Measurements from ENCODE around the gene DOHH.
"Not testable (repeated sequence)": the region's sequence is repeated elsewhere in the genome, so short reads cannot be mapped to it uniquely, and the experiment has no call there.

Gene DOHH

GRCh38 chr19:3451451-3451866 lies 49.0 kb downstream of the DOHH start:
- no CpG with 5 or more reads among the region's 10 CpGs for WGBS (ENCODE audit: extremely low coverage, insufficient coverage, insufficient read length)
- Histone ChIP-seq H4K8ac (ENCODE audit: low read depth, low read length) (no peak overlapping the region), H3K27ac (ENCODE audit: low read depth, low read length) (peak overlapping the region; percentile 27), H2BK120ac (ENCODE audit: insufficient read depth, low read length, poor library complexity) (no peak overlapping the region), H3K4ac (ENCODE audit: low read depth, low read length) (no peak overlapping the region), H3K4me1 (ENCODE audit: control insufficient read depth in 1 of 2, insufficient read depth in 2 of 2, low read length in 2 of 2) (peaks cover 0 to 12% of the 10 kb centered on the region in 2 experiments), H3K18ac (ENCODE audit: low read length) (no peak overlapping the region), H2AK5ac (ENCODE audit: low read length) (no peak overlapping the region), H3K23ac (ENCODE audit: low read length) (no peak overlapping the region), H3K9me3 (ENCODE audit: insufficient read depth, low read depth, low read length) (no peaks in the 10 kb centered on the region), H3K79me1 (ENCODE audit: low read length) (no peaks in the 10 kb centered on the region), H2BK5ac (ENCODE audit: low read depth, low read length, poor library complexity) (no peak overlapping the region), H3K14ac (ENCODE audit: low read length) (no peak overlapping the region), H2BK12ac (ENCODE audit: low read length) (no peak overlapping the region), H3K9ac (ENCODE audit: low read length) (no peak overlapping the region), H2AFZ (ENCODE audit: insufficient read depth, low read length, poor library complexity) (no peak overlapping the region), H3K4me3 (ENCODE audit: low read depth, low read length) (no peak overlapping the region), H4K12ac (ENCODE audit: low read depth, low read length) (no peak overlapping the region), H3K36me3 (ENCODE audit: control insufficient read depth in 1 of 2, insufficient read depth in 2 of 2, low read length in 2 of 2) (no peaks in the 10 kb centered on the region), H4K91ac (ENCODE audit: low read depth, low read length) (no peak overlapping the region), H3K27me3 (ENCODE audit: insufficient read depth, low read length) (no peaks in the 10 kb centered on the region), H3K79me2 (ENCODE audit: control insufficient read depth, insufficient read depth, low read length, poor library complexity) (no peaks in the 10 kb centered on the region), H3K4me2 (ENCODE audit: low read length) (no peak overlapping the region)
- peak; percentile 77 to 84 for DNase-seq

GRCh38 chr19:3450796-3451411 lies 49.6 kb downstream of the DOHH start:
- Histone ChIP-seq H3K79me2 (ENCODE audit: control insufficient read depth, insufficient read depth, low read length, poor library complexity) (no peaks in the 10 kb centered on the region), H2AFZ (ENCODE audit: insufficient read depth, low read length, poor library complexity) (no peak overlapping the region), H3K27me3 (ENCODE audit: insufficient read depth, low read length) (no peaks in the 10 kb centered on the region), H3K14ac (ENCODE audit: low read length) (no peak overlapping the region), H4K91ac (ENCODE audit: low read depth, low read length) (no peak overlapping the region), H3K18ac (ENCODE audit: low read length) (no peak overlapping the region), H3K23ac (ENCODE audit: low read length) (no peak overlapping the region), H3K36me3 (ENCODE audit: control insufficient read depth in 1 of 2, insufficient read depth in 2 of 2, low read length in 2 of 2) (no peaks in the 10 kb centered on the region), H3K27ac (ENCODE audit: low read depth, low read length) (no peak overlapping the region), H3K4ac (ENCODE audit: low read depth, low read length) (no peak overlapping the region), H2BK5ac (ENCODE audit: low read depth, low read length, poor library complexity) (no peak overlapping the region), H2AK5ac (ENCODE audit: low read length) (no peak overlapping the region), H4K8ac (ENCODE audit: low read depth, low read length) (no peak overlapping the region), H3K9me3 (ENCODE audit: insufficient read depth, low read depth, low read length) (no peaks in the 10 kb centered on the region), H2BK120ac (ENCODE audit: insufficient read depth, low read length, poor library complexity) (no peak overlapping the region), H4K12ac (ENCODE audit: low read depth, low read length) (no peak overlapping the region), H3K4me2 (ENCODE audit: low read length) (no peak overlapping the region), H3K4me1 (ENCODE audit: control insufficient read depth in 1 of 2, insufficient read depth in 2 of 2, low read length in 2 of 2) (peaks cover 0 to 12% of the 10 kb centered on the region in 2 experiments), H3K4me3 (ENCODE audit: low read depth, low read length) (no peak overlapping the region), H3K79me1 (ENCODE audit: low read length) (no peaks in the 10 kb centered on the region), H2BK12ac (ENCODE audit: low read length) (no peak overlapping the region), H3K9ac (ENCODE audit: low read length) (no peak overlapping the region)
- WGBS (ENCODE audit: extremely low coverage, insufficient coverage, insufficient read length), result no CpG with 5 or more reads among the region's 12 CpGs
- peak; percentile 98 to 99 for DNase-seq

- no peak overlapping the region for H2BK12ac ChIP-seq (ENCODE audit: low read length)
- no peak overlapping the region for H3K14ac ChIP-seq (ENCODE audit: low read length)
- DNase-seq, result no peak
- H4K91ac ChIP-seq (ENCODE audit: low read depth, low read length), result no peak overlapping the region
- no peak overlapping the region for H2AFZ ChIP-seq (ENCODE audit: insufficient read depth, low read length, poor library complexity)
- no peaks in the 10 kb centered on the region for H3K79me1 ChIP-seq (ENCODE audit: low read length)
- no peaks in the 10 kb centered on the region for H3K36me3 ChIP-seq (ENCODE audit: control insufficient read depth in 1 of 2, insufficient read depth in 2 of 2, low read length in 2 of 2)
- H3K23ac ChIP-seq (ENCODE audit: low read length), result no peak overlapping the region
- no peak overlapping the region for H3K4me3 ChIP-seq (ENCODE audit: low read depth, low read length)
- H3K9me3 ChIP-seq (ENCODE audit: insufficient read depth, low read depth, low read length), result peaks cover 5% of the 10 kb centered on the region
- H3K4ac ChIP-seq (ENCODE audit: low read depth, low read length), result no peak overlapping the region
- H3K79me2 ChIP-seq (ENCODE audit: control insufficient read depth, insufficient read depth, low read length, poor library complexity), result no peaks in the 10 kb centered on the region
- H3K27ac ChIP-seq (ENCODE audit: low read depth, low read length), result no peak overlapping the region
- WGBS (ENCODE audit: extremely low coverage, insufficient coverage, insufficient read length), result no CpG with 5 or more reads among the region's 28 CpGs
- no peak overlapping the region for H3K9ac ChIP-seq (ENCODE audit: low read length)
- H3K4me2 ChIP-seq (ENCODE audit: low read length), result no peak overlapping the region
- no peak overlapping the region for H2BK5ac ChIP-seq (ENCODE audit: low read depth, low read length, poor library complexity)
- H2BK120ac ChIP-seq (ENCODE audit: insufficient read depth, low read length, poor library complexity), result no peak overlapping the region
- H4K8ac ChIP-seq (ENCODE audit: low read depth, low read length), result no peak overlapping the region
- H3K18ac ChIP-seq (ENCODE audit: low read length), result no peak overlapping the region
- no peak overlapping the region for H4K12ac ChIP-seq (ENCODE audit: low read depth, low read length)
- peaks cover 0 to 5% of the 10 kb centered on the region in 2 experiments for H3K4me1 ChIP-seq (ENCODE audit: control insufficient read depth in 1 of 2, insufficient read depth in 2 of 2, low read length in 2 of 2)
- no peaks in the 10 kb centered on the region for H3K27me3 ChIP-seq (ENCODE audit: insufficient read depth, low read length)
- H2AK5ac ChIP-seq (ENCODE audit: low read length), result no peak overlapping the region
Observed at GRCh38 chr19:3448616-3449334, 51.7 kb downstream of the DOHH start.

- H2BK120ac ChIP-seq (ENCODE audit: insufficient read depth, low read length, poor library complexity); H2AK5ac ChIP-seq (ENCODE audit: low read length); H4K12ac ChIP-seq (ENCODE audit: low read depth, low read length); H3K9me3 ChIP-seq (ENCODE audit: insufficient read depth, low read depth, low read length); H3K9ac ChIP-seq (ENCODE audit: low read length); H3K4me1 ChIP-seq (ENCODE audit: control insufficient read depth in 1 of 2, insufficient read depth in 2 of 2, low read length in 2 of 2); H3K4me2 ChIP-seq (ENCODE audit: low read length); H2AFZ ChIP-seq (ENCODE audit: insufficient read depth, low read length, poor library complexity); H3K4ac ChIP-seq (ENCODE audit: low read depth, low read length); H3K23ac ChIP-seq (ENCODE audit: low read length); DNase-seq; H3K27me3 ChIP-seq (ENCODE audit: insufficient read depth, low read length); H3K27ac ChIP-seq (ENCODE audit: low read depth, low read length); H3K79me1 ChIP-seq (ENCODE audit: low read length); H4K8ac ChIP-seq (ENCODE audit: low read depth, low read length); H3K79me2 ChIP-seq (ENCODE audit: control insufficient read depth, insufficient read depth, low read length, poor library complexity); H3K36me3 ChIP-seq (ENCODE audit: control insufficient read depth in 1 of 2, insufficient read depth in 2 of 2, low read length in 2 of 2); H3K4me3 ChIP-seq (ENCODE audit: low read depth, low read length); H2BK12ac ChIP-seq (ENCODE audit: low read length); H3K14ac ChIP-seq (ENCODE audit: low read length); H3K18ac ChIP-seq (ENCODE audit: low read length); H2BK5ac ChIP-seq (ENCODE audit: low read depth, low read length, poor library complexity); H4K91ac ChIP-seq (ENCODE audit: low read depth, low read length): not testable (repeated sequence)
- no CpG with 5 or more reads among the region's 4 CpGs for WGBS (ENCODE audit: extremely low coverage, insufficient coverage, insufficient read length)
Observed at GRCh38 chr19:3446657-3447056, 53.8 kb downstream of the DOHH start.
